Measurements from ENCODE around the gene SPATA16. TPM values are rescaled to one million over a fixed set of nuclear protein-coding genes. Genes with fewer than 3 reads are reported as not detected.

Gene SPATA16
- total and polyA plus RNA-seq, 2 experiments from 2014 or later, result not detected

- WGBS (ENCODE audit: low lambda C conversion rate, missing lambda C conversion rate), result 96% methylated on average over 1 of the region's 1 CpG
- no peaks in the 10 kb centered on the region for H3K36me3 ChIP-seq (replicated peaks; ENCODE audit: insufficient read depth, low read depth)
These were observed 211.6 kb downstream of the SPATA16 start for GRCh38 chr3:172929451-172929850.

GRCh38 chr3:172924546-172924945, 216.5 kb downstream of the SPATA16 start:
- Histone ChIP-seq H3K4me1 (ENCODE audit: insufficient read depth) (no peaks in the 10 kb centered on the region), H3K27me3 (no peaks in the 10 kb centered on the region), H4K20me1 (ENCODE audit: insufficient read depth, poor library complexity, severe bottlenecking) (no peaks in the 10 kb centered on the region), H3K36me3 (replicated peaks; ENCODE audit: insufficient read depth, low read depth) (no peaks in the 10 kb centered on the region), H2AFZ (no peak overlapping the region), H3K4me2 (no peak overlapping the region), H3K79me2 (no peaks in the 10 kb centered on the region), H3K4me3 (no peak overlapping the region), H3K9me2 (replicated peaks; ENCODE audit: insufficient read depth) (no peaks in the 10 kb centered on the region), H3K27ac (no peak overlapping the region), H3K9me3 (ENCODE audit: low read depth) (no peaks in the 10 kb centered on the region)
- no peak for TF ChIP-seq EZH2 (IDR thresholded peaks at IDR 0.05; ENCODE audit: borderline replicate concordance)
- 95% methylated on average over 3 of the region's 3 CpGs for WGBS (ENCODE audit: low lambda C conversion rate, missing lambda C conversion rate)
- DNase-seq (ENCODE audit: low spot score), result no peak

More at GRCh38 chr3:172929451-172929850, 211.6 kb downstream of the SPATA16 start:
- TF ChIP-seq CTCF (IDR thresholded peaks at IDR 0.05; ENCODE audit: poor library complexity), result no peak
- TF ChIP-seq EZH2phosphoT487 (IDR thresholded peaks at IDR 0.05; ENCODE audit: low read depth, severe bottlenecking, unreplicated experiment), result no peak
- Histone ChIP-seq H3K4me3 (no peak overlapping the region), H3K4me2 (no peak overlapping the region), H3K79me2 (no peaks in the 10 kb centered on the region), H3K27me3 (no peaks in the 10 kb centered on the region), H2AFZ (no peak overlapping the region), H3K9me2 (replicated peaks; ENCODE audit: insufficient read depth) (no peaks in the 10 kb centered on the region), H3K4me1 (ENCODE audit: insufficient read depth) (no peaks in the 10 kb centered on the region), H3K27ac (no peak overlapping the region), H3K9me3 (ENCODE audit: low read depth) (no peaks in the 10 kb centered on the region), H4K20me1 (ENCODE audit: insufficient read depth, poor library complexity, severe bottlenecking) (no peaks in the 10 kb centered on the region)
- no peak for DNase-seq (ENCODE audit: low spot score)

DNA sequence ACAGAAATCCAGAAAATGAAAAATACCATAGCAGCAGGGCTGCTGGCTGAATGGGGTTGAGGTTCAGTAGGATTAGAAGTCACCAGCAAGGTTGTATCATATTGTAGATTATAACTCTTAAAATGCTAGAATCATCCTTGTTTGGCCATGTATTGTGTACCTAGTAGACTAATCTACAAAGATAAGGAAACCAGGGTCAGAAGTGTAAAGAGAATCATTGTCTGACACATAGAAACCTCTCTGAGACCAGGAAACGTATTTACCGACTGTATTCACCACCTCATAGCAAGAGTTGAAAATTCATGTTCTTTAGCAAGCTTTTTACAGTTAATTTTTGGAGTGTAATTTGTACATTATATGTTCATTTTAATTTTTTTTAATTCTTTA, 221.7 kb downstream of the SPATA16 start:
- no peaks in the 10 kb centered on the region for H3K9me2 ChIP-seq (replicated peaks; ENCODE audit: insufficient read depth)
- H3K4me2 ChIP-seq, result no peak overlapping the region
- WGBS (ENCODE audit: low lambda C conversion rate, missing lambda C conversion rate), result 71% methylated on average over 2 of the region's 2 CpGs
- peak; percentile 13 for DNase-seq (ENCODE audit: low spot score)
- peaks cover 21% of the 10 kb centered on the region for H3K4me1 ChIP-seq (ENCODE audit: insufficient read depth)
- no peaks in the 10 kb centered on the region for H3K79me2 ChIP-seq
- H3K27ac ChIP-seq, result no peak overlapping the region
- H3K9me3 ChIP-seq (ENCODE audit: low read depth), result no peaks in the 10 kb centered on the region
- no peaks in the 10 kb centered on the region for H3K36me3 ChIP-seq (replicated peaks; ENCODE audit: insufficient read depth, low read depth)
- H4K20me1 ChIP-seq (ENCODE audit: insufficient read depth, poor library complexity, severe bottlenecking), result no peaks in the 10 kb centered on the region
- no peaks in the 10 kb centered on the region for H3K27me3 ChIP-seq
- TF ChIP-seq EZH2phosphoT487 (IDR thresholded peaks at IDR 0.05; ENCODE audit: low read depth, severe bottlenecking, unreplicated experiment) (no peak), EZH2 (IDR thresholded peaks at IDR 0.05; ENCODE audit: borderline replicate concordance) (no peak), CTCF (IDR thresholded peaks at IDR 0.05; ENCODE audit: poor library complexity) (no peak)
- no peak overlapping the region for H3K4me3 ChIP-seq
- no peak overlapping the region for H2AFZ ChIP-seq

DNA sequence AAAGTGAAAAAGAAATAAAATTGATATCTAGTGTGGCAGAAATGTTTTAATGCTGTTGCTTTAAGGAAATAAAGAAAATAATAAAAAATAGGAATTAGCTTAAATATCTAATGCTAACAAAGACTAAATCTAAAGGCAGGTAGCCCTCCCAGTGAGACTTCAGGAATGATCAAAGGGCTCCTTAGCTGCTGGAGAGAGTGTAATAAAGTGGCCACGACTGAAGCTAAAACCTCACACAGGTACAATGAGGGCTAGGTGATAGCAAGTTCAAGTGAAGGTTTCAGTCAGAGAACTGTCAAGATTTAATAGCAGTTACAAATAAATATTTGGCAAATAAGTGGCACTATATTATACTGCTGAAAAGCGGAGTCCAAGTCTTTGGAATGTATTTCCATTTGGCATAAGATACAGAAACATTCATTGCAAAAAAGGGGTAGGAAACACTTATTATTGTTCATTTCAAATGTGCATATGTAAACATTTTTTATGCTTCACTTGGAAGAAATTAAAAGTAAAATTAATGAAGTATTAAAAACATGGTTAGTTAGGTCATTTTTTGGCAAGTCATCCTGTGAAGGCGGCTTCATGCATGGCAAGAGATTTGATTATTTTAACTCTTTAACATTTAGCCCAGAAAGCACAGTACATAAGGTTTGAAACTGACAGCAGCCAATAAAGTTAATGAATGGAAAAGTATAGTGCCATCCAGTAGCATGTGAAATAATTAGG, 222.3 kb downstream of the SPATA16 start:
- Histone ChIP-seq H2AFZ (no peak overlapping the region), H3K27me3 (no peaks in the 10 kb centered on the region), H3K9me3 (ENCODE audit: low read depth) (no peaks in the 10 kb centered on the region), H4K20me1 (ENCODE audit: insufficient read depth, poor library complexity, severe bottlenecking) (no peaks in the 10 kb centered on the region), H3K27ac (no peak overlapping the region), H3K9me2 (replicated peaks; ENCODE audit: insufficient read depth) (no peaks in the 10 kb centered on the region), H3K79me2 (no peaks in the 10 kb centered on the region), H3K36me3 (replicated peaks; ENCODE audit: insufficient read depth, low read depth) (no peaks in the 10 kb centered on the region), H3K4me2 (peak overlapping the region; percentile 40), H3K4me1 (ENCODE audit: insufficient read depth) (peaks cover 21% of the 10 kb centered on the region), H3K4me3 (no peak overlapping the region)
- TF ChIP-seq EZH2phosphoT487 (IDR thresholded peaks at IDR 0.05; ENCODE audit: low read depth, severe bottlenecking, unreplicated experiment), result no peak
- TF ChIP-seq EZH2 (IDR thresholded peaks at IDR 0.05; ENCODE audit: borderline replicate concordance), result no peak
- no peak for TF ChIP-seq CTCF (IDR thresholded peaks at IDR 0.05; ENCODE audit: poor library complexity)
- DNase-seq (ENCODE audit: low spot score), result no peak
- 53% methylated on average over 3 of the region's 3 CpGs for WGBS (ENCODE audit: low lambda C conversion rate, missing lambda C conversion rate)
